Measurements from ENCODE around the gene STIP1. TPM values are rescaled to one million over a fixed set of nuclear protein-coding genes. Genes with fewer than 3 reads are reported as not detected.

The STIP1 gene
- total RNA-seq (2021; fragmentation: NEBNext Ultra II Directional; extraction: Animal tissue kit (Norgen Biotek cat#: 25700)) = 316 and 329 TPM in 2 replicates
- 140 and 151 TPM in 2 replicates for polyA plus RNA-seq (2011; rRNA removed)
- 252 TPM for polyA plus RNA-seq (2011; cell fraction: cytosol; rRNA removed)
- 221 TPM for polyA plus RNA-seq (2011; cell fraction: nucleus; rRNA removed)
- polyA plus RNA-seq (2012, experiment 1 of 2) = 305 to 468 TPM (median 341 TPM) in 4 replicates
- polyA plus RNA-seq (2012, experiment 2 of 2) = 185 TPM
- 190 TPM for polyA plus RNA-seq (2013, experiment 1 of 2)
- 182 TPM for polyA plus RNA-seq (2013, experiment 2 of 2)
- polyA minus RNA-seq (2011; rRNA and poly(A)+ RNA removed) = 373 and 434 TPM in 2 replicates
- 164 TPM for polyA minus RNA-seq (2011; cell fraction: cytosol; rRNA and poly(A)+ RNA removed)
- polyA minus RNA-seq (2011; cell fraction: nucleus; rRNA and poly(A)+ RNA removed) = 201 TPM
- long read RNA-seq, experiment 1, transcript STIP1-201 (14 exons, 2,196 nt) = major isoform, 42 of 187 reads
- long read RNA-seq, experiment 1, partial matches to known transcripts = 99 of 187 reads
- long read RNA-seq, experiment 1, other reads (novel, unspliced or antisense) = 45 of 187 reads
- long read RNA-seq, experiment 2, transcript STIP1-201 (14 exons, 2,196 nt) = major isoform, 146 of 193 reads
- long read RNA-seq, experiment 2, partial matches to known transcripts = 24 of 193 reads
- long read RNA-seq, experiment 2, other reads (novel, unspliced or antisense) = 21 of 193 reads

DNA sequence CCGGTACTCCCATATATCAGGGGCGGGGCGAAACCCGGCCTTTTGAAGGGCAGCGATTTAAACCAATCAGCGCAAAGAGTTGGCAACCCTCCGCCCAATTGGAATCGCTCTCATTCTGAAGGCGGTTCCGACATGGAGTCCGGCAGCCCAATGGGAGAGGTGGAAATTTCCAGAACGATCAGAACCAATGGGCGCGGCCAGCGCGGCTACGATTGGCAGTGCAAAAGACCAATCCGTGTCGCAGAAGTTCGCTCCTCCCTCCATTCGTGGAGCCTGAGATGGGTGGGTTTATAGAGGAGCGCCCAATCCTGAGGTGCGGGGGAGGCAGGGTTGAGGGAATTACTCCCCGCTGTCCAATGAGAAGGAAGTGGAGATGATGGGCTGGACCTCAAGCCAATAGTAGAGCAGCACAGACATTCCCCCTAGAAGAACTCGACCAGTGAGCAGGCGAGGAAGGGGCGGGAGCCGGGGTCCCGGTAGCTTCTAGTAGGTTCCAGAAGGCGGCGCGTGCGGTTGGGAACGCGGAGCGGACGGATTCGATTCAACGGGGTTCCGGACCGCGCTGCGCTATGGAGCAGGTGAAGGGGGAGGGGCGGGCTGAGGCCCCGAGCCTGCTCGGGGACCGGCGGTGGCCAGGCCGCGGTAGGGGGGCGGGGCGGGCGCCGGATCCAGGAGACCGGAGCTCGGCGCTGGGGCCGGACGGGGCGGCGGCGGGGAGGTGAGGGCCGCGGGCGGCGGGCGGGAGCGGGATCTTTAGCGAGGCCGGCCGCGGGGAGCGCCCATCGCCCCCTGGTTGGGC is at the start of gene STIP1:
STIP1 (plus strand) TSS at position 479 of the 799 bp plus-strand sequence; CDS start at position 570, 91 bp downstream.
- WGBS, 2 experiments (ENCODE audit: extremely low coverage in 1 of 2, insufficient coverage in 1 of 2, insufficient read length in 1 of 2, insufficient replicate concordance in 2 of 2, low coverage in 1 of 2, low lambda C conversion rate in 2 of 2, missing lambda C conversion rate in 1 of 2) = 0% methylated on average over 43 of the region's 74 CpGs; no CpG with 5 or more reads in 1 of the 2 experiments
- Histone ChIP-seq H2BK120ac (replicated peaks; ENCODE audit: low read depth, low read length) (no peak within 1 kb of the TSS), H3K79me1 (ENCODE audit: low read depth, low read length) (peaks cover 2% of the 10 kb centered on the region; the same call in 1 of the 2 replicates), H3K23me2 (ENCODE audit: low read depth, low read length) (peaks cover 9% of the 10 kb centered on the region), H3K4me3 (ENCODE audit: extremely low read depth in 1 of 4, insufficient read depth in 2 of 4, low read depth in 3 of 4, low read length in 4 of 4) (peak within 1 kb of the TSS; percentile 55 to 87 (median 77)), H3K9ac (replicated peaks in 1 of 4; ENCODE audit: extremely low read depth in 1 of 4, low read depth in 3 of 4, low read length in 3 of 4) (peak within 1 kb of the TSS; percentile 84 to 95 (median 89)), H3K4me2 (ENCODE audit: insufficient read depth in 1 of 2, low read depth in 2 of 2, low read length in 2 of 2) (peak within 1 kb of the TSS; percentile 87 to 96), H3K4ac (replicated peaks; ENCODE audit: insufficient read length, low read depth, low read length) (peak within 1 kb of the TSS; percentile 71), H3K27me3 (replicated peaks in 1 of 4; ENCODE audit: control insufficient read depth in 3 of 4, extremely low read depth in 1 of 4, insufficient read depth in 3 of 4, low read length in 3 of 4) (no peaks in the 10 kb centered on the region), H3K27ac (ENCODE audit: low read depth, low read length) (peak within 1 kb of the TSS; percentile 87), H3K79me2 (ENCODE audit: control insufficient read depth in 1 of 2, insufficient read depth in 2 of 2, low read length in 2 of 2) (peaks cover 12 to 23% of the 10 kb centered on the region in 2 experiments), H3K18ac (ENCODE audit: extremely low read depth, low read length) (peak within 1 kb of the TSS; percentile 98), H3K9me3 (ENCODE audit: insufficient read depth in 2 of 2, low read depth in 1 of 2, low read length in 1 of 2) (no peaks in the 10 kb centered on the region), H2BK20ac (ENCODE audit: low read length) (no peak within 1 kb of the TSS), H4K5ac (ENCODE audit: insufficient read length, low read depth, low read length) (peak within 1 kb of the TSS; percentile 84), H2BK15ac (ENCODE audit: low read length) (no peak within 1 kb of the TSS), H2BK12ac (ENCODE audit: low read depth, low read length) (peak within 1 kb of the TSS; percentile 88), H4K20me1 (replicated peaks in 1 of 2; ENCODE audit: control insufficient read depth in 1 of 2, insufficient read depth in 2 of 2, low read length in 2 of 2) (peaks cover 9 to 24% of the 10 kb centered on the region in 2 experiments), H4K8ac (ENCODE audit: extremely low read depth, insufficient read depth, low read length) (peak within 1 kb of the TSS; percentile 95), H2AK5ac (ENCODE audit: low read depth, low read length) (no peak within 1 kb of the TSS; the same call in 1 of the 2 replicates), H3K56ac (replicated peaks; ENCODE audit: insufficient read length, low read depth, low read length) (peak within 1 kb of the TSS; percentile 63), H3K14ac (ENCODE audit: insufficient read length) (no peak within 1 kb of the TSS), H3K23ac (ENCODE audit: insufficient read length) (no peak within 1 kb of the TSS), H2BK5ac (ENCODE audit: low read depth, low read length) (peak within 1 kb of the TSS; percentile 92), H2AFZ (ENCODE audit: low read length) (no peak within 1 kb of the TSS), H3K4me1 (replicated peaks in 1 of 4; ENCODE audit: control insufficient read depth in 3 of 4, insufficient read depth in 4 of 4, low read length in 3 of 4) (peaks cover 0 to 9% (median 4%) of the 10 kb centered on the region in 4 experiments; a peak in 6 of 7 replicates), H3K36me3 (ENCODE audit: control insufficient read depth in 2 of 4, insufficient read depth in 4 of 4, low read length in 3 of 4) (peaks cover 0 to 10% (median 0%) of the 10 kb centered on the region in 4 experiments; a peak in 4 of 8 replicates), H4K91ac (replicated peaks; ENCODE audit: insufficient read length, low read length) (peak within 1 kb of the TSS; percentile 83)
- DNase-seq (ENCODE audit: low read depth in 1 of 2, low spot score in 2 of 2) = peak; percentile 99 to 100
- POLR2A ChIA-PET (ENCODE audit: partially characterized antibody) = interaction anchor here (0.6 to 12.4 kb wide), 33 partner anchors 10 to 1331 kb away, joined by 3 to 186 read pairs (median 5); partner anchors contain the start of genes FERMT3, FKBP2, MACROD1 and NUDT22
- CTCF ChIA-PET (ENCODE audit: partially characterized antibody) = interaction anchor here (0.5 to 2.3 kb wide), 12 partner anchors 18 to 186 kb away, joined by 3 to 8 read pairs (median 4); partner anchors contain the start of genes NUDT22 and TRPT1
- peak; percentile 70 for FAIRE-seq
- TF ChIP-seq MAX (IDR thresholded peaks at IDR 0.05) (peak; percentile 88), HDAC6 (IDR thresholded peaks at IDR 0.05; ENCODE audit: low read depth, low read length) (no peak), KDM1A (IDR thresholded peaks at IDR 0.05; ENCODE audit: borderline replicate concordance, low read length) (no peak), YY1 (IDR thresholded peaks at IDR 0.05; ENCODE audit: low read depth, low read length) (0 out of 2 replicates have a peak, but pooled peaks have one; percentile 8), SAP30 (IDR thresholded peaks at IDR 0.05; ENCODE audit: insufficient read depth, insufficient replicate concordance, low read length) (no peak)
- TF ChIP-seq, protein P1, sequence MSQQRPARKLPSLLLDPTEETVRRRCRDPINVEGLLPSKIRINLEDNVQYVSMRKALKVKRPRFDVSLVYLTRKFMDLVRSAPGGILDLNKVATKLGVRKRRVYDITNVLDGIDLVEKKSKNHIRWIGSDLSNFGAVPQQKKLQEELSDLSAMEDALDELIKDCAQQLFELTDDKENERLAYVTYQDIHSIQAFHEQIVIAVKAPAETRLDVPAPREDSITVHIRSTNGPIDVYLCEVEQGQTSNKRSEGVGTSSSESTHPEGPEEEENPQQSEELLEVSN (IDR thresholded peaks at IDR 0.05) = peak; percentile 81

Data from H1 (cell line).